Measurements from ENCODE around the gene EBF3.
A peak's percentile ranks its signal among the peaks of the same experiment; 100 is the strongest.

Gene EBF3

DNA sequence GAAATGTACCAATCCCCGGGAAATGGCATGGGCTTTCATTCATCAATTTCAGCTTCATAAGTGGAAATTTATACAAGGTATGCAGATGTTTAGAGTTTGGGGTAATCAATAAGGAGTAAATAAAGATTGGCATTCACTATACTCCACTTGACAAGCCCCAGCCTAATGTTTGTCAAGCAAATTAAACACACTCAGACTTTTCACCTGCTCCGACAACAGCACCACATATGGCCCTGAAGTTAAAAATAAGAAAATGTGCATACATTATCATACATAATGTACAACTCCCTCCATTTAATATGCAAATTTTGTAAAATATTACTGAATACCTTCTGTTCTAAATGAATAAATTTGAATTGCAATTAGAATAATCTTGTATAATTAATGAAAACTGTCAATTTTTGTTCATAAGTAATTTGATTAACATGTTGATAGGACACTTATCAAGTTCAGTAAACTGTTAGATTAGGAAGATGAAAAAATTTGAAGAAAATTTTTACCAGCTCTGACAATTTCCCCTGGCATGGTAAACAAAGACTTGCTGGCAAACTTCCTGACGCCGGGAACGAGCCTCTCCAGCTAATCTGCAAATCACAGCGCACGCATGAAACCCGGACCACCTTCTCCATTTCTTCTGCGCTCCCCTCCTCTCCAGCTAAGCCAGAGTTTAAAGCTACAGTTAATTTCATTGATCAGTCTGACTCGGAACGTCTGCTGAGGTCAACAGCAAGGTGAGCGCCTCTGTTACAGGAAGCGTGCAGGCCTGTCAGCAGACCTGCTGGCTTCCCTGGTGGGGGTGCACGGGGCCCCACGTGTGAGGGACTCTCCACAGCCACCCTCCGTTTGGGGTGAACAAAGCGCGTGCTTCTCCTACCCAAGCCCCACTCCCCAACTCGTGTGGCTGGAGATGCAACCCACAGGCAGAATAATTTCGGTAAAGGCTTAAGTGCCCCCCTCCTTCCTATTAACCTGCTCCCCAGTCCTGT is 70.7 kb downstream of the EBF3 start:
- DNase-seq (ENCODE audit: low spot score), result no peak
- FAIRE-seq, result no peak

DNA sequence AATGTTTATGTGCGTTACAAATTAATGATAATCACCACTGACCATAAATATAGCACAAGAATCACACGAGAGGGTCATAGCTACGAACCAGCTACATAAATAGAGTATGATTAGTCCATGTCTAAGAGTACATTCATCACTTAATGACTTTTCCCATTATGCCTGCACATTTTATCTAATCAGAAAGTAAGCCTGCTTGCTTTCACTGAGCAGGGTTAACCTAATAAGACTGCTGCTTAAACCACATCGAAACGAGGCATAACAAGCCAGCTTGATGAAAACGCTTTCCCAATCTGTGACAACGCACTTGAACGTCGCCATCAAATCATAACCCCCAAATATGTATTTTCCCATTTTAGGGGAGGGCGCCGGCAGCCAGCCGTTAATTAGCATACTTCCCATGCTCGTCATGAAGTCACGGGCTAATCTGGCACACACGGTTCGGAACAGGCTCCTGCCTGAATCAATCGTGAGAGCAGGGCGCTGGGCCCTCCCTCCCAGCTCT is 71.5 kb downstream of the EBF3 start:
- no peak for DNase-seq (ENCODE audit: low spot score)
- FAIRE-seq, result no peak

DNA sequence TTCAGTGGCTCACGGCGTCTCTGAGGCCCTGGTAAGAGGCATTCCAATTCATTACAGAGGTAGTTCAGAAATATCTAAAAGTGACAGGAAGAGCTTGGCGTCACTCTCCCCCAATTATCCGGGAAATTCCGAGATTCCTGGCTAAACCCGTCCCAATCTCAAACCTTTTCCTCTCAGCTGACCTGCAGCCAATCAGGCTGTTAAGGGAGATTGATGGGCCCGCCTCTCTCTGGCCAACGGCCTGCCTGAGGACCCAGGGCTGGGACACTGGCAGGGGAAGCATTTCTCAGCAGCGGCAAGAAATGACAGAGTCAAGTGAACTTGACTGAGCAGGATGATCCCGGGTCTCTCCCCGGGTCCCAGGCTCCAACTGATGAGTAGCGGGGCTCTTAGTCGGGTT is 72.3 kb downstream of the EBF3 start:
- FAIRE-seq, result no peak
- DNase-seq (ENCODE audit: low spot score), result no peak

DNA sequence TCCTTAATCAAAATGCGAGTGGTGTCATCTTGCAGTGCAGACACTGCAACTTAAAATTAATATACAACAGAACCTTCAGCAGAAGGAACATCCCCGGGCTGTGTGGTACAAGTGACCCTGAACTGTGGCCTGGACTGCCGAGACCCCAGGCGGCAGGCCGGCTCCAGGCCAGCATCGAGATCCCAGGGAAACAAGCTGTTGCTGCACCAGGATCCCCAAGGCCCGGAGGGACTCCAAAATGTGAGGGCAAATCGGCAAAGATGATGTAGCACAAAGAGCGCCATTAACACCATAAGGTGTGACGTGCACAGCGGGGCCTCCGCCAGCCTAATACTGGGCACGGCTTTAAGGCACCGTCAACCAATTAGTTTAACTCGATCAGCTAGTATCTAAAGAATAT is 73.9 kb downstream of the EBF3 start:
- DNase-seq (ENCODE audit: low spot score), result no peak
- FAIRE-seq, result no peak

DNA sequence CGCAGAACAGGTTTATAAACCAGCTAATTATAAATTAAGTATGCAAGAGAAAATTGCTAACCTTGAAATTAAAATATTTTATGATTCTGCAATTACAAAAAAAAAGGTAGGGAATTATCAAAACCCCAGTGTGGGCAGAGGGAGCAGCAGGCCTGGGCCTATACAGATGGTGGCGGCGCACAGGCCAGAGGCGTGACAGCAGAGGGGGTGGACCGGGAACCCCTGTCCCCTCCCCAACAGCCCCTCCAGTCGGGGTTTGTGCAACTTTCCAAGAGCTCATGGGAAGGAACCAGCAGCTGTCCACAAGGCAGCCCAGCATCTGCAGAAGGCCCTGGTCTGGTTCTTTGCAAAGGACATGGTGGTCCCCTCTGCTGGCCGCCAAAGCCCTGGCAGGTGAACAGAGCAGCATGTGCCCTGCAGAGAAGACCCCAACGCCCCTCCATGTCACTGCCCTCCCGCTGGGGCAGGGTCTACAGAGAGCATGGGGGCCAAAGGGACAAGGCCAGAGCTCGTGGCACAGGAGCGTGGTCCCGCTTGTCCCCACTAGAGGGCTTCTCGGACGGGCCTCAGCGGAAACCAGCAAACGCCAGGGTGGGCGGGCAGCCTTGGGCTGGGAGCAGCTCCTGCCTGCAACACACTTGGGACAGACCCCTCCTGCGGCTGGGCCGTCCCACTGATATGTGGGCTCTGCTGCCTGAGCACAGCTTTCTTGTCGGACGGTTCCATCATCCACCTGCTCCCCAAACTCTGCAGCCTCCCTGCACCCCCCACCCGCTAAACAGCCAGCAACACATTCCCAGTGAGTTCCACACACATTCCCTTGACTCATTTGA is 75.1 kb downstream of the EBF3 start:
- FAIRE-seq, result no peak
- peak; percentile 61 for DNase-seq (ENCODE audit: low spot score)

DNA sequence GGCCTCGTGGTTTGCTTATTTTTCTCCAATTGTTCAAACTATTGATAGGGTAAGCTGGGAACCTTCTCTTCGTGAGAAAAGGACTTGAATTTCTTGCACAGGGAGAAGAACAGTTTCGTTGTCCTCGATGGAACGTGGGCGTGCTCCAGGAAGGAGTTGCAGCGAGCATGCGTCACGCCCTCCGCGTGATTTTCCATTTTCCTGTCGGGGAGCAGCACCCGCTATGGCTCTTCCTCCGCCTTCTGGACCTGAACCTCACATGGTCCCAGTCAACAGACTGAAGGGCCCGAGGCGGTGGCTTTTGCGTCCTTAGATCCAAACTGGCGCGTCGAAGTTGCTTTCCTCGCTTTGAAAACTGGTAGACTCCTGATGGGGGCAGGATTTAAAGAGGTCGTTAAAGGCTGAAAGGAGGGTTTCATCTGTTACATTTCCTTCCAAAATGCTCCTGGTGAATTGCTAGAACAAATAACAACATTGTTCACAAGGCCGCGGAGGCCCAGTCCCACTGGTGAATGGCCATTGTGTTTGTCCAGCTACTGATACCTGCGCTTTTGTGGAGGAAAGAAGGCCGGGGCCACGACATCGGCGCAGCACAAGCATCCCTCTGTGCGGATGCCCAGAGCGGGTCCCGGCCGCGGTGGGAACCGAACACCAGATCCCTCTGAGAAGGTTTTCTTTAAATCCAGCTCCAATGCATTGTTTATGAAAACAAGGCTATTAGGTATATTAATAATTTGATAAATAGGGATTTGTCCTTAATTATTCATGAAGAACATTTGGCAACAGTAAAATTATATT is 75.9 kb downstream of the EBF3 start:
- FAIRE-seq (no peak), DNase-seq (ENCODE audit: low spot score) (no peak)

DNA sequence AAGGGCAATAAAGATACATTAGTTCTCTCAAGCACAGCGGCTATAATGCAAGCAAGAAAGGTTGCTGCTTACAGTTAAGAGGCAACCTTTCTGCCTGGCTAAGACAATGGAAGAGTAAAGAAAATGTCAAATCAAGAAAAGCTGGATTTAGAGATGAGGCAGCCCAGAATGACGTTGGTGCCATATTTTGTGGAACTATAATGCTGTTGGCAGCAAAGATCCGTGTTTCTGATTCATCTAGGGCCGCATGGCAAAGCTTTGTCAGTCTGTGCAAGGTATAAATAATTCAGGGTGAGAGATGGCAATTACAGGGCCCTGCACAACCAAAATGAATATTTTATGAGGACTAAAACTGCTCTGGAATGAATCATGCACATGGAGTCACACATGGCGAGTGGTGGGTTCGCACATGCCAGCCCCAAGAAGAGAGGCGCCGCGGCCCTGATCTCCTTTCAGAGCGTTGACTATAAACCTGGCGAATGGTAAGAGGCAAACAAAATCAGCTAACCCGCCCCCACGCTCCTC is 76.6 kb downstream of the EBF3 start:
- FAIRE-seq, result no peak
- no peak for DNase-seq (ENCODE audit: low spot score)

DNA sequence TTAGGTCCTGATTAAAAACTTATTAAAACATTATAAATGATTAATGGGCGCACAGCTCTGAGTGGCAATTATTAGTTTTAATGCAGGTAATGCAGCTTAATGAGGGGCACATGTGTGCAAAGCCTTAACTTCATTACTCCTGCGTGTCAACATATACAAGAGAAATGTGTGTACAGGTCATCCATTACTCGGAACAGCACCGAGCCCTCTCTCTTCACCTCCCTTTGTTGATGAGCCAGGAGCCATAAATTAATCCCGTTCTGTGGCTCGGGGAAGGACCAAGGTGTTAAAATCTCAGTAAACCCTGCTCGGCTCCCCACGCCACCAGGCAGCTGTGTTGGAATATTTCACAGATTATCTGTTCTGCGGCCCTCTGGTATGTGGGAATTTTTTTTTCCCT is 77.8 kb downstream of the EBF3 start:
- FAIRE-seq (no peak), DNase-seq (ENCODE audit: low spot score) (no peak)

DNA sequence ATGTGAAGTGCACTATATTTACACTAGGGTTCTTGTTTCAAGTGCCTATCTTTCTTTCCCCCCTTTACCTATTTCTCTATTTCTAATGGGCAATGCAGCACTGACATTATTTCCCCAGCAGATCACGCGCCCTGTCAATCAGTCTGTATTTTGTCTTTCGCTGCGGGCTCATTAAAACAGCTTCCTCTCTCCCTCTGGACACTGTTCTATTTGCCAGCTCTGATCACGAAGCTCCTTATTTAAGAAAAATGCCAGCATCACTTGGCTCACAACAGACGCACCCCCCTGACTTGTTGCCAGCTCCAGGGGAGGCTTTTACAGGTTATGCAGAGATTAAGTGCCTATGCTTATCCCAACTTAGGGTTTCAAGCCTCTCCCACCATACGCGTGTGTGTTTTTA is 78.5 kb downstream of the EBF3 start:
- no peak for DNase-seq (ENCODE audit: low spot score)
- no peak for FAIRE-seq

DNA sequence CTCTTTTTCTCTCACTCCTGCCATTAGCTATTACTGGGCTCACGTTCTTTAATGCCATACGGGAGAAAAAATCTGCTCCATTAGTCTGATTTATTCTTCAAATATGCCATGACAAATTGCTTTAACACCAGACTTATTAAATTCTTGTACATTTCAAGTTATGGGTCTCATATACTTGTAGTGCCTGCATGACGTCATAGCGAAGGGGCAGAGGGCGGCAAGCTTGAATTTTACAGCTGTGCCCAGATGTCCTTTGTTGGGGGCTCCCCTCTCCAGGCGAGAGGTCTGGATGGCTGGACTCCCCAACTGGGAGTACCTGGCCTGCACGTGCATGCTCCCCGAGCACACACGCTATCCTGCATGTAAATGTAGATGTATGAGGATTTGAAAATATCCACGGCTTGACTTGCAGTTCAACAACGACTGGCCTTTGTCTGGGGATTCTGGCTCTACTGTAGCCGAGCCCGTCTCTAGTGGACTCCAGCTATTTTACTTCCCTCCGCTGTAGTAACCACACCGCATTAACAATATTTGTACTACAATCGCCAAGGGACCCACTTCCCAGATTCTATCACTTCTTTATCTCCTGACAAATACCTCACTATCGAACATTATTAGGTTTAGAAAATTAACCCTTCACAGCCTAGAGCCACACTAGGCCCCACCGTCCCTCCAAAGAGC is 79.5 kb downstream of the EBF3 start:
- no peak for FAIRE-seq
- DNase-seq (ENCODE audit: low spot score), result no peak

DNA sequence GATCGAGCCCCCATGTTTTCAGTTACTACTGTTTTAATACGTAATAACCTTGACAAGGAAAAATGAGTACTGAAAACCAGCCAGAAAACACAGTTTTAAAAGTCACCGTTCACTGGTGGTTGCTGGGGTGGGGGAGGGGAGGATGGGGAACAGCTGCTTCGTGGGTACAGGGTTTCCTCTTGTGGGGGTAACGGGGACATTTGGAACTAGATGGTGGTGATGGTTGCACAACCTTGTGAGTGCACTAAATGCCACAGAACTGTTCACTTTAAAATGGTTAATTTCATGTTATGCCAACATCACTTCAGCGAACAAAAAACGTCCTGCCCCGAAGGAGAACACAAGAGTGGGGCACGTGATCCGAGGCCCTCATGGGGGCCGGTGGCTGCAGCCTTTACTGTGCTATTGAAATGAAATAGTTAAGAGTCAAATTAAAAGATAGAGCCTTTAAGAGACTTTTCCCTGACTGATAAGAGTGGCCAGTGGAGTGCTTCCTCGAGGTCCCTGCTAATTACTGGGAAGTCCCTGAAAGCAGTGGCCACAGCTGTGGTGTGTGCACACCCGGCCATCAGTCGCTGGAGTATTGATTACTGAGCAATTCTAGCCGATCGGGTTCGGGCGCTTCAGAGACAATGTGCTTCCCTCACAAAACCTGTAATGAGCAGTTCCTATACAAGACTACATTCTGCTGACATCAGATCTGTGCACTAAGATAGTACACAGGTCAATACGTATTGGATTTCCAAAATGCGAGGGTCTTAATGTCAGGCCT is 80.3 kb downstream of the EBF3 start:
- no peak for FAIRE-seq
- no peak for DNase-seq (ENCODE audit: low spot score)

DNA sequence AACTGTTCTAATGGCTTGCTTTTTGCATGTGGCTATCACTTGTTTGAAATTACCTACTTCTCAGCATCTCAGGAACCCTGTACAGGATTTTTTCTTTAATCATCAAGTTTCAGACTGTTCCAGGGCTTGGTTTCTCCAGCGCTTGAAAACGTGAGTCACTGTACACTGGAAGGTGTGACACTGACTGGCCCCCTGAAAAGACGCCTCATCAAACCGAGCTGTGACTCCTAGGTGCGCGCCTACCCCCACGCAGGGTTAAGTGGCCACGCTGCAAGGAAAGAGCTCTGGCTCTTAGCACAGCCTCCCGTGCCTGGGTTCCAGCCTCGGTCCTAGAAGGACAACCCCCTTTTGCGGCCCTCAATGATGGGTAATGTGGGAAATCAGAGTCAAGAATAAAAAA is 81.0 kb downstream of the EBF3 start:
- FAIRE-seq (no peak), DNase-seq (ENCODE audit: low spot score) (no peak)

DNA sequence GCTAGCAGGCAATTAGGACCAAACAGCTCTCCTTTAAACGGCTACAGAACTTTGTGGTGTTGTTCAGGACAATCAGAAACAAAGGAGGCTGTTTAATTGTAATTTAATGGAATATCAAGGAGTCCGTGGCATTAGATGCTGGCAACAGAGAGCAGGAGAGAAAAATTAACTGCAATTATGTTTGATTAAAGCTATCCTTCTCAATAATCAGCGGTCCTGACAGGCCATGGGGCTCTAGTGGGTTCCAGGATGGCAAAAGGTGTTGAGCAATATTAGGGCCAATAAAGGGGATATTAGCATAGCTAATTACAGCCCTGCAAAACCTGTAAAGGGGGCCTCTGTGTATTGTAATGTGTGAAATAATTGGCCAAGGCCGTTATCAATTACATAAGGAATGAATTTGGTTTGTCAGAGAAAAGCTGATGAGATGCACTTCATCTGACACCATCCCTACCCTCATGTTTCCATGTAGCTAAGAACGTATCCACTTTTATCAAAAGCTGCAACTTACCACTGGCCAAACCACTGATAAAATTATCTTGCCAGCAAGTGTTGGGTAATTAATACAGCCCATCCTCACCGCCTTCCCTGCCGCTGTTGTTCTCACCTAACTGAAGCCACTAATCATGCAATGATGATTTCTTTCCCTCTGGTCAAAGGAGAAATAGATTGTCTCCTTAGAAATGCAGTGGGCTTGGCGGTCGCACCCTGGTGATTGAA is 81.6 kb downstream of the EBF3 start:
- no peak for FAIRE-seq
- no peak for DNase-seq (ENCODE audit: low spot score)

DNA sequence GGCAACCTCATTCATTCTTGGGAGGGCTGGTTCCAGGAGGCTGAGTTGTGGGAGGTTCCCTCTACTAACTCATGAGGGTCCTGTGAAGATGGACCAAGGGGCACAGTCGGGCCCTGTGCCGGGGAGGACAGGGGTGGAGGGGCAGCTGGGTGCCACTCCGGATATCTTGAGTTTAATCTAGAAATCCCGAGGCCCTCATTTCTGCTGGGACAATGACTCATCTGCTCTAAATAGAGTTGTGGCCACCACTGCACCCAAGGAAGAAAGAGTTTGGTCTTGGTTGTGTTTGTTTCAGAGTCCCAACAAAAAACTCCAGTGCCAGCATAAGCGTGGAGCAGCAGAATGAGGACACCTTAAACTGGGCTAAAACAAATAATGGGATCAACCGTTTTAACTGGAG is 82.4 kb downstream of the EBF3 start:
- no peak for DNase-seq (ENCODE audit: low spot score)
- no peak for FAIRE-seq

DNA sequence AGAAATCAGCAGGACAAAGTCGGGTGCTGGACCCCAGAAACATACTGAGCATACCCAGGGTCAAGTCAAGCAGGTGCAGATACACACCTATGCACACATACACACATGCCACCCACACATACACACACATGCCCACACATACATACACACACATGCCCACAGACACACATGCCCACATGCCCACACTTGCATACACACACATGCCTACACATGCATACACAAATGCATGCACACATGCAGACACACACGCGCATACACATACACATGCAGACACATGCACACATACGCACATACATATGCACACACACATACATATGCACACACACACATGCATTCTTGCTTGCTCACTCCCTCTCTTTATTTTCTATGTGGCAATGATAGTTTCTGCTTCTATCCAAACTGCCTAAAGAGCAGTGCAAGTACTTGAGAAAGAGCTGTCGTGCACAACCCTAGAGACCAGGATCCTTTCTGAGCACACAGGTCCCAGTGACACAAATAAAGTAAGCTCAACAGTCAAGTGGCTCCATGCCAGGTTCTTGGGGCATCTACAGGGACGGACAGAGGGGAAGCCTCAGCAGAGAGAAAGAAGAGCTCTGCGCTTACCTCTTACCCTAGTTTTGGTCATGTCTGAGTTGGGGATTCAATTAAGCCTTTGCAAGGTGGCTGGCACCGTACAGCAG is 83.7 kb downstream of the EBF3 start:
- FAIRE-seq, result no peak
- DNase-seq (ENCODE audit: low spot score), result no peak

DNA sequence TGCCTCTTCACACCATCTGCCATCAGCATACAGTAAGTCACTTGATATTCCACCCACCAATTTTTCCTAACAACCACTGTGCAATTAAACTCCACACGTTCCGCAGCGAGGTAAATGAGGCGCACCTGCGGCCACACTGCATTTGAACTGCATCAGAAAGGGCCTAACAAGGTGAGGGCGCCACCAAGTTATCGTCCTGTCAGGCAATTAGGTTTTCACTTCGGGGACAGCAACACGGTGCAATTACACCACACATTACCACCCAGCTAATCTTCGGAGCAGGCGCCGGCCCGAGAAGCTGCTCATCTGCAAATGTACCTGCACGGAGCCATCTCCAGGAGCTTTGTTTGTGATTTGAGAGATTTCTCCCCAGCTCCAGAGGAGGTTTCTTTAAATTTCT is 84.4 kb downstream of the EBF3 start:
- no peak for FAIRE-seq
- no peak for DNase-seq (ENCODE audit: low spot score)

DNA sequence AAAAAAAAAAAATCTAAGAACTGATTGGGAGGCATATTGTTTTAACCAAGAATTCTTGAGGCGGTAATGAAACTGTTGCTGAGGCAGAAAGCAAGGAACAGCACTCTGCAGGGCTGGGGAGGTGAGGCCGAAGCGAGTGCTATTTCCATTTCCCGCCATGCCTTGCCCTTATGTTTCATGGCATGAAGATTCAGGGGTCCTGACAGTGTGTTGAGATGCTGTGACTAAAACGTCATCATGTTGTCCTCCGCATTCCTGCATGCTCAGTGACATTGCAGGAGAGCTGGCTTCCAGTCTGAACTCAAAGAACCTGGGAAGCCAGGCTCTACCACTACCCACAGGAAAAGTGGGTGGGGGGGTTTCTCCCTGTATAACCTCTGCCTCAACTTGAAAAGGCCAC is 85.2 kb downstream of the EBF3 start:
- FAIRE-seq (no peak), DNase-seq (ENCODE audit: low spot score) (no peak)

DNA sequence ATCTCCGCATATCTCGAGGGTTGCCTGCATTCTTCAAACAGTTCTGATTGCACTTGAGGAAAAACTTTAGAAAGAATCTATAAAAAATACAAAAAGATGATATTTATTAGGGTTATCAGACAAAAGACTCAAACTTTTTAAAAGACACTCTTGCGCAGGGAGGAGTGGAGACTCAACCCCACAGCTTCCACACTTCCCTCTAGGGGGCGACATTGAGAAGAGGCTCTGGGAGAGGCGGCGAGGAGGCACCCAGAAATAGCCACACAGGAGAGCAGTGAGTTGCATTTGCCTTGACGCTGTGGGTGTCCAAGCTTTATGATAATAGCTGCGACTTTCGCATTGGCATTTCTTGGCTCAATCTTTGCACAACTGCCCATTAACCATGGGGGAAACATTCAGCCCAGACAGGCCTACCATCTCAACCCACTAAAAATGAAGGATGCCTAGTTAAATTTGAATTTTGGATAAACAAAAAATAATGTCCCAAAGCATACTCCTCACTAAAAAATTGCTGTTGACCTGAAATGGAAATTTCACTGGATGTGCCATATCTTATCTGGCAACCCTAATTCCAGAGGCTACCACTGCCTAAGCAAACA is 86.2 kb downstream of the EBF3 start:
- DNase-seq (ENCODE audit: low spot score) (no peak), FAIRE-seq (no peak)
